Hair follicular keratinocyte (primary cell): ENCODE measurements around the gene SERTM2. TPM values are rescaled to one million over a fixed set of nuclear protein-coding genes. Genes with fewer than 3 reads are reported as not detected.

Experiments used
- total RNA-seq: library from RNA; depleted of rRNA; stranded (reverse); fragments of >200 nt; gene quantifications from 2 replicates; pipeline ENCODE4 v1.2.3, GENCODE V29; 2015

SERTM2 gene
- not detected in 2 replicates for total RNA-seq

DNA sequence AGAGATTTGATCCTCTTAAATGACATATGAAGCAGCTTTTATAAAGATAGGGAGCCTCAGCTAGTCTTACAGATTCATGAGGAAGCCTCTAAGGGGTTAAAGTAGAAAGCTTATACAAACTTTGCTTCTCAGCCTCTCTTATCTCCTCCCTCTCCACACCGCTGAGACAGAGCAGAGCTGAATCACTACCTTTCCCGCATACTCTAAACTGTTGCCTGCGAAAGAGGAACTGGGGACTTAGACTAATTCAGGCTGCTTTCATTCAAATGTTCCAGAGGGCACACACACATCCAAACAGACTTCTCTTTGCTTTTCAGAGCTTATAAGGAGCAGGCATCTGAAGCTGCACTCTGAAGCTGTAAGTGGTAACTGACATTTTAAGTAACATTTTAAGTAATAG lies at the start of gene SERTM2:
Gene SERTM2 (plus strand): TSS at position 169 of the 400 bp plus-strand sequence. CDS start 7,213 bp downstream, outside the sequence.

Other genes starting within 250 kb of the SERTM2 start
- 0.68 TPM in 1 of 2 replicates, not detected in the other for gene CAPN6, start 241.2 kb upstream of the SERTM2 start, total RNA-seq
- not detected in 2 replicates for gene DCX, start 99.5 kb upstream of the SERTM2 start, total RNA-seq
- gene ALG13, start 169.5 kb downstream of the SERTM2 start, total RNA-seq = 22.3 TPM in 2 replicates